GM21528 (cell line): ENCODE results near the gene NRP1.
"Not testable (repeated sequence)": the region's sequence is repeated elsewhere in the genome, so short reads cannot be mapped to it uniquely, and the experiment has no call there.

Experiments
- ATAC-seq: cut with Tn5 transposase; IDR thresholded peaks from one replicate; pipeline ENCODE4 v1.9.1; 2021; ENCODE audit warnings: mild to moderate bottlenecking, moderate library complexity; ENCODE audit not compliant: unreplicated experiment, low FRiP score

NRP1 gene

GRCh38 chr10:33241351-33241750 is 93.1 kb downstream of the NRP1 start:
- no peak for ATAC-seq

- no peak for ATAC-seq
These were observed 93.5 kb downstream of the NRP1 start for GRCh38 chr10:33240931-33241330.

GRCh38 chr10:33240258-33240657 is 94.2 kb downstream of the NRP1 start:
- ATAC-seq = no peak

- ATAC-seq = no peak
These were observed 95.2 kb downstream of the NRP1 start for GRCh38 chr10:33239257-33239656.

- no peak for ATAC-seq
These were observed 95.8 kb downstream of the NRP1 start for GRCh38 chr10:33238643-33239042.

GRCh38 chr10:33237736-33238624 is 96.5 kb downstream of the NRP1 start:
- ATAC-seq = no peak

- no peak for ATAC-seq
These were observed 97.6 kb downstream of the NRP1 start for GRCh38 chr10:33236916-33237315.

- no peak for ATAC-seq
These were observed 98.5 kb downstream of the NRP1 start for GRCh38 chr10:33235951-33236350.

- ATAC-seq = no peak
These were observed 99.1 kb downstream of the NRP1 start for GRCh38 chr10:33235251-33235884.

GRCh38 chr10:33234831-33235237 is 99.6 kb downstream of the NRP1 start:
- ATAC-seq = no peak

GRCh38 chr10:33233635-33234034 is 100.8 kb downstream of the NRP1 start:
- no peak for ATAC-seq

- ATAC-seq = no peak
These were observed 101.2 kb downstream of the NRP1 start for GRCh38 chr10:33233221-33233620.

GRCh38 chr10:33231621-33232350 is 102.7 kb downstream of the NRP1 start:
- no peak for ATAC-seq

- ATAC-seq = no peak
These were observed 104.6 kb downstream of the NRP1 start for GRCh38 chr10:33229949-33230267.

- ATAC-seq = no peak
These were observed 105.1 kb downstream of the NRP1 start for GRCh38 chr10:33229252-33229948.

- no peak for ATAC-seq
These were observed 106.0 kb downstream of the NRP1 start for GRCh38 chr10:33228426-33228825.

GRCh38 chr10:33227489-33227888 is 107.0 kb downstream of the NRP1 start:
- no peak for ATAC-seq

- ATAC-seq = no peak
These were observed 110.1 kb downstream of the NRP1 start for GRCh38 chr10:33224251-33224965.

GRCh38 chr10:33223326-33224000 is 111.0 kb downstream of the NRP1 start:
- ATAC-seq = no peak

- ATAC-seq = not testable (repeated sequence)
These were observed 112.2 kb downstream of the NRP1 start for GRCh38 chr10:33222304-33222703.
